Panc1 (cell line): ENCODE measurements around the gene EMC6. TPM values are rescaled to one million over a fixed set of nuclear protein-coding genes. Genes with fewer than 3 reads are reported as not detected.
A peak's percentile ranks its signal among the peaks of the same experiment; 100 is the strongest.

Source experiments
- ATAC-seq: fragments of 200-7000 bp; cut with Tn5 transposase; 2 replicates; pipeline ENCODE4 v1.9.1; 2020; ENCODE audit warnings: mild to moderate bottlenecking, moderate library complexity
- BruUV-seq: library from RNA; stranded (reverse); fragments of 400-500 nt; replicated peaks from 2 replicates; lab custom pipeline; 2021; lab: Mats Ljungman, UMichigan
- CTCF ChIA-PET: fragments of 300-600 bp; sonication (Branson Sonifier 250); formaldehyde crosslinking; loops from one replicate; lab custom pipeline; 2022; ENCODE audit warnings: antibody characterized with exemption; lab: Charles Lee
- POLR2A ChIA-PET: fragments of 300-600 bp; sonication (Branson Sonifier 250); formaldehyde crosslinking; loops from one replicate; lab custom pipeline; 2022; ENCODE audit warnings: antibody characterized with exemption; lab: Charles Lee
- DNase-seq: peaks from one replicate; pipeline ENCODE4 v3.0.0-alpha.2; 2010; ENCODE audit warnings: low read depth, low spot score
- H3K27ac ChIP-seq: 2 replicates; pipeline ENCODE4 v1.5.1; 2011; ENCODE audit warnings: mild to moderate bottlenecking, low read length, inconsistent platforms
- H3K27me3 ChIP-seq: fragments of 200-500 bp; sonication (Bioruptor generic); 2 replicates; pipeline ENCODE4 v1.6.0; 2014; ENCODE audit warnings: low read length, inconsistent platforms; ENCODE audit not compliant: control insufficient read depth, insufficient read depth
- H3K36me3 ChIP-seq: fragments of 200-500 bp; sonication (Bioruptor generic); 2 replicates; pipeline ENCODE4 v1.5.1; 2014; ENCODE audit warnings: inconsistent platforms, mild to moderate bottlenecking, low read length, moderate library complexity; ENCODE audit not compliant: control insufficient read depth, insufficient read depth
- H3K4me1 ChIP-seq: 2 replicates; pipeline ENCODE4 v1.5.1; 2011; ENCODE audit warnings: inconsistent platforms, mild to moderate bottlenecking, low read length, moderate library complexity; ENCODE audit not compliant: control insufficient read depth, insufficient read depth
- H3K4me3 ChIP-seq, 2 experiments: 2 replicates each; pipeline ENCODE4 v1.5.1; 2011 to 2012; ENCODE audit warnings: low read depth in 2 of 2, low read length in 2 of 2, mild to moderate bottlenecking in 2 of 2, inconsistent platforms in 1 of 2, moderate library complexity in 1 of 2
- H3K9me3 ChIP-seq: fragments of 200-500 bp; sonication (Bioruptor generic); 2 replicates; pipeline ENCODE4 v1.5.1; 2014; ENCODE audit warnings: low read depth, mild to moderate bottlenecking, inconsistent platforms, low read length, moderate library complexity; ENCODE audit not compliant: control insufficient read depth, insufficient read depth
- POLR2AphosphoS5 ChIP-seq: IDR thresholded peaks from 2 replicates; pipeline ENCODE4 v1.6.1; 2012; ENCODE audit warnings: mild to moderate bottlenecking, low read depth, low read length, moderate library complexity
- SIN3A ChIP-seq: IDR thresholded peaks from 2 replicates; pipeline ENCODE4 v1.6.1; 2012; ENCODE audit warnings: low read depth, mild to moderate bottlenecking, low read length, moderate library complexity, borderline replicate concordance; ENCODE audit not compliant: insufficient read depth
- TCF7L2 ChIP-seq: IDR thresholded peaks from 2 replicates; pipeline ENCODE4 v1.6.1; 2011; ENCODE audit warnings: mild to moderate bottlenecking, low read depth, low read length, inconsistent platforms
- in situ Hi-C: cut with HindIII; loops from 2 replicates; pipeline ENCODE4 v1.10.0; 2016; ENCODE audit warnings: low sequenced_read_pairs, low pct_unique_long_range_greater_than_20kb
- intact Hi-C: fragments of 100-400 bp; cut with micrococcal nuclease; formaldehyde crosslinking; loops from one replicate; pipeline ENCODE4 v1.10.0; 2022; ENCODE audit not compliant: unreplicated experiment
- total RNA-seq: library from RNA; stranded (reverse); gene quantifications from one replicate; pipeline ENCODE4 v1.2.1, GENCODE V29; 2021; ENCODE audit not compliant: unreplicated experiment
- TF ChIP-seq, protein P1 (sequence below): fragments of 450-650 bp; IDR thresholded peaks from 2 replicates; pipeline ENCODE4 v1.5.1; 2017; ENCODE audit warnings: mild to moderate bottlenecking
- TF ChIP-seq, protein P2 (sequence below), 2 experiments: IDR thresholded peaks; 2 replicates each; pipeline ENCODE4 v1.6.1; 2011 to 2012; ENCODE audit warnings: low read depth in 2 of 2, control low read depth in 1 of 2, low read length in 1 of 2, mild to moderate bottlenecking in 1 of 2, moderate library complexity in 1 of 2; ENCODE audit not compliant: insufficient read depth in 1 of 2

The EMC6 gene
- total RNA-seq, 1 experiment from 2014 or later, result 65.9 TPM

DNA sequence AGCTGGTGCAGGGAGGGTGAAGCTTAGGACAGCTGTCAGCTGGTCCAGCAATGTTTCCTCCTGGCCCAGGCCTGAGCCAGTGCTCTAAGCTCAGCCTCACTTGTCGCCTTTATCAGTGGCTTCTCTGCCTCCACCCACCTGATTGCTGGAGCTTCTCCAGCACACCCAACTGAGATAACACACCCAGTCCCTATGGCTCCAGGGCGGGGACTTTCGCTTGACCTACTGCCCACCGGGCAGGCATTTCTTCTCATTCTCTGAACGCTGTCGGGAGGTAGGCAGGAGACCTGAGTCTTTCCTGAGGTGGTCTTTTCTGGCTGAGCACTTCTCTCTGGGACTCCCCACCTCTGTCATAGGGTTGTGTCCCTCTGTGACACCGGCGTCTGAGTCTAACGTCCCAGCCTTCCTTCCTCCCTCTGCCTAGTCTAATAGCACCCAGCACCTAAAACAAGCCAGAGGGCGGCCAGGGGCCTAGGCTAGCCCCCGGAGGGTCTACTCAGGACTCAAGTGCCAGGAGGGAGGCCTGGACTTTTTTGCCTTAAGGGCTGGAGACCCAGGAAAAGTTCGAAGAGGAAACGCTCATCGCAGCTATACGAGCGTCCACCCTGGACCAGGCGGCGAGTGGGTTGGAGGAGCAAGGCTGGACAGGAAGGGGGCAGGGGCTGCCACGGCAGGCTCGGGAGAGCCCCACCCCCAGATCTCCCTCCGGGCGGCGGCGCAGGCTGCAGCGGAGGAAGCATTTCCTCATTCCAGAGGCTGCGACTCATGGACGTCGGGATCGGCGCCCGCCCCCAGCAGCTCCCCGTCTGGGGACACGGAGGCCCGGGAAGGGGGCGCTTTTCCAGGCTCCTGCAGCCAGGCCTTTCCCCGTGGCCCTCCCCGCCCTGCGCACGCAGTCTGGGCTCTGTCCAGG is 990 bp upstream of the EMC6 start:
- TSS peak; percentile 62 for BruUV-seq
- CTCF ChIA-PET, result interaction anchor here (0.6 kb wide), 1 partner anchor 160 kb away, joined by 4 read pairs; no protein-coding TSS in a partner anchor
- peak; percentile 67 for ATAC-seq
- H3K27ac ChIP-seq, result peak overlapping the region; percentile 93
- 0 out of 2 replicates have a peak, but pooled peaks cover 7% of the 10 kb centered on the region for H3K4me1 ChIP-seq
- DNase-seq, result no peak
- intact Hi-C loops (no loop called here), in situ Hi-C loops (no loop called here)
- no peak for TF ChIP-seq POLR2AphosphoS5
- no peak for TF ChIP-seq TCF7L2
- no peak for TF ChIP-seq SIN3A
- TF ChIP-seq, protein P1, sequence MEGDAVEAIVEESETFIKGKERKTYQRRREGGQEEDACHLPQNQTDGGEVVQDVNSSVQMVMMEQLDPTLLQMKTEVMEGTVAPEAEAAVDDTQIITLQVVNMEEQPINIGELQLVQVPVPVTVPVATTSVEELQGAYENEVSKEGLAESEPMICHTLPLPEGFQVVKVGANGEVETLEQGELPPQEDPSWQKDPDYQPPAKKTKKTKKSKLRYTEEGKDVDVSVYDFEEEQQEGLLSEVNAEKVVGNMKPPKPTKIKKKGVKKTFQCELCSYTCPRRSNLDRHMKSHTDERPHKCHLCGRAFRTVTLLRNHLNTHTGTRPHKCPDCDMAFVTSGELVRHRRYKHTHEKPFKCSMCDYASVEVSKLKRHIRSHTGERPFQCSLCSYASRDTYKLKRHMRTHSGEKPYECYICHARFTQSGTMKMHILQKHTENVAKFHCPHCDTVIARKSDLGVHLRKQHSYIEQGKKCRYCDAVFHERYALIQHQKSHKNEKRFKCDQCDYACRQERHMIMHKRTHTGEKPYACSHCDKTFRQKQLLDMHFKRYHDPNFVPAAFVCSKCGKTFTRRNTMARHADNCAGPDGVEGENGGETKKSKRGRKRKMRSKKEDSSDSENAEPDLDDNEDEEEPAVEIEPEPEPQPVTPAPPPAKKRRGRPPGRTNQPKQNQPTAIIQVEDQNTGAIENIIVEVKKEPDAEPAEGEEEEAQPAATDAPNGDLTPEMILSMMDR, result no peak
- TF ChIP-seq, protein P2, sequence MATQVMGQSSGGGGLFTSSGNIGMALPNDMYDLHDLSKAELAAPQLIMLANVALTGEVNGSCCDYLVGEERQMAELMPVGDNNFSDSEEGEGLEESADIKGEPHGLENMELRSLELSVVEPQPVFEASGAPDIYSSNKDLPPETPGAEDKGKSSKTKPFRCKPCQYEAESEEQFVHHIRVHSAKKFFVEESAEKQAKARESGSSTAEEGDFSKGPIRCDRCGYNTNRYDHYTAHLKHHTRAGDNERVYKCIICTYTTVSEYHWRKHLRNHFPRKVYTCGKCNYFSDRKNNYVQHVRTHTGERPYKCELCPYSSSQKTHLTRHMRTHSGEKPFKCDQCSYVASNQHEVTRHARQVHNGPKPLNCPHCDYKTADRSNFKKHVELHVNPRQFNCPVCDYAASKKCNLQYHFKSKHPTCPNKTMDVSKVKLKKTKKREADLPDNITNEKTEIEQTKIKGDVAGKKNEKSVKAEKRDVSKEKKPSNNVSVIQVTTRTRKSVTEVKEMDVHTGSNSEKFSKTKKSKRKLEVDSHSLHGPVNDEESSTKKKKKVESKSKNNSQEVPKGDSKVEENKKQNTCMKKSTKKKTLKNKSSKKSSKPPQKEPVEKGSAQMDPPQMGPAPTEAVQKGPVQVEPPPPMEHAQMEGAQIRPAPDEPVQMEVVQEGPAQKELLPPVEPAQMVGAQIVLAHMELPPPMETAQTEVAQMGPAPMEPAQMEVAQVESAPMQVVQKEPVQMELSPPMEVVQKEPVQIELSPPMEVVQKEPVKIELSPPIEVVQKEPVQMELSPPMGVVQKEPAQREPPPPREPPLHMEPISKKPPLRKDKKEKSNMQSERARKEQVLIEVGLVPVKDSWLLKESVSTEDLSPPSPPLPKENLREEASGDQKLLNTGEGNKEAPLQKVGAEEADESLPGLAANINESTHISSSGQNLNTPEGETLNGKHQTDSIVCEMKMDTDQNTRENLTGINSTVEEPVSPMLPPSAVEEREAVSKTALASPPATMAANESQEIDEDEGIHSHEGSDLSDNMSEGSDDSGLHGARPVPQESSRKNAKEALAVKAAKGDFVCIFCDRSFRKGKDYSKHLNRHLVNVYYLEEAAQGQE (IDR thresholded peaks at IDR 0.05; ENCODE audit: insufficient read depth in 1 of 2, low read depth in 2 of 2, low read length in 1 of 2), result no peak
- H3K9me3 ChIP-seq, result no peaks in the 10 kb centered on the region
- POLR2A ChIA-PET, result no interaction called here
- peak overlapping the region; percentile 90 to 92 for H3K4me3 ChIP-seq
- H3K27me3 ChIP-seq, result no peaks in the 10 kb centered on the region
- H3K36me3 ChIP-seq, result peaks cover 10% of the 10 kb centered on the region; the same call in 1 of the 2 replicates

DNA sequence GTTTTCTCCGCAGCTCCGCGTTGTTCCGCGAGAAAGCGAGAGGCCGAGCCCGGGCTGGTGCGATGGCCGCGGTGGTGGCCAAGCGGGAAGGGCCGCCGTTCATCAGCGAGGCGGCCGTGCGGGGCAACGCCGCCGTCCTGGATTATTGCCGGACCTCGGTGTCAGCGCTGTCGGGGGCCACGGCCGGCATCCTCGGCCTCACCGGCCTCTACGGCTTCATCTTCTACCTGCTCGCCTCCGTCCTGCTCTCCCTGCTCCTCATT is 404 bp downstream of the EMC6 start:
- ATAC-seq, result no peak; the same call in 1 of the 2 replicates

More for the DNA sequence above, 404 bp downstream of the EMC6 start:
- Histone ChIP-seq H3K4me1 (0 out of 2 replicates have a peak, but pooled peaks cover 7% of the 10 kb centered on the region), H3K27me3 (no peaks in the 10 kb centered on the region), H3K27ac (peak overlapping the region; percentile 82), H3K36me3 (peaks cover 10% of the 10 kb centered on the region; the same call in 1 of the 2 replicates), H3K9me3 (no peaks in the 10 kb centered on the region), H3K4me3 (peak overlapping the region; percentile 77 to 90)
- TF ChIP-seq TCF7L2 (no peak), SIN3A (no peak), POLR2AphosphoS5 (no peak)
- TF ChIP-seq, protein P2 (IDR thresholded peaks at IDR 0.05; ENCODE audit: insufficient read depth in 1 of 2, low read depth in 2 of 2, low read length in 1 of 2), result no peak
- TF ChIP-seq, protein P1, result no peak
- in situ Hi-C loops, result no loop called here
- ChIA-PET POLR2A (interaction anchor here (0.6 to 0.7 kb wide), 2 partner anchors 33 to 59 kb away, joined by 3 to 13 read pairs; partner anchors contain the start of gene SHPK), CTCF (no interaction called here)
- intact Hi-C loops, result no loop called here
- BruUV-seq, result TSS peak; percentile 99
- no peak for DNase-seq
